GM21528 (cell line): ENCODE measurements around the gene NARF.
A peak's percentile ranks its signal among the peaks of the same experiment; 100 is the strongest.
"Not testable (repeated sequence)": the region's sequence is repeated elsewhere in the genome, so short reads cannot be mapped to it uniquely, and the experiment has no call there.

Experiments
- ATAC-seq: cut with Tn5 transposase; IDR thresholded peaks from one replicate; pipeline ENCODE4 v1.9.1; 2021; ENCODE audit warnings: mild to moderate bottlenecking, moderate library complexity; ENCODE audit not compliant: unreplicated experiment, low FRiP score

The NARF gene

GRCh38 chr17:82458179-82458884, at the start of gene NARF:
NARF (plus strand) TSS chr17:82458741; CDS start chr17:82458804, 63 bp downstream.
- ATAC-seq: peak; percentile 94

- ATAC-seq: no peak
These were observed 49.6 kb upstream of the NARF start for GRCh38 chr17:82408938-82409318.

GRCh38 chr17:82410014-82410716, 48.4 kb upstream of the NARF start:
- no peak for ATAC-seq

GRCh38 chr17:82411396-82412053, 47.0 kb upstream of the NARF start:
- ATAC-seq: no peak

GRCh38 chr17:82412081-82412480, 46.5 kb upstream of the NARF start:
- not testable (repeated sequence) for ATAC-seq

- no peak for ATAC-seq
These were observed 45.7 kb upstream of the NARF start for GRCh38 chr17:82412535-82413520.

- no peak for ATAC-seq
These were observed 43.8 kb upstream of the NARF start for GRCh38 chr17:82414548-82415281.

GRCh38 chr17:82415336-82415735, 43.2 kb upstream of the NARF start:
- no peak for ATAC-seq

- no peak for ATAC-seq
These were observed 42.8 kb upstream of the NARF start for GRCh38 chr17:82415786-82416185.

- no peak for ATAC-seq
These were observed 42.3 kb upstream of the NARF start for GRCh38 chr17:82416264-82416663.

- ATAC-seq: no peak
These were observed 41.8 kb upstream of the NARF start for GRCh38 chr17:82416771-82417170.

- peak; percentile 83 for ATAC-seq
These were observed 40.2 kb upstream of the NARF start, which contains the start of the genes HEXD and OGFOD3 for GRCh38 chr17:82418001-82418986. HEXD (plus strand) TSS chr17:82418347; CDS start chr17:82419800, 1,453 bp downstream. OGFOD3 (minus strand) TSS chr17:82418586; CDS start chr17:82418485, 101 bp downstream.

- no peak for ATAC-seq
These were observed 39.0 kb upstream of the NARF start for GRCh38 chr17:82419540-82419939.

GRCh38 chr17:82424001-82424862, 34.3 kb upstream of the NARF start:
- ATAC-seq: no peak

GRCh38 chr17:82424863-82425159, 33.7 kb upstream of the NARF start:
- no peak for ATAC-seq

- ATAC-seq: no peak
These were observed 30.0 kb upstream of the NARF start for GRCh38 chr17:82428546-82428945.

- ATAC-seq: no peak
These were observed 28.7 kb upstream of the NARF start for GRCh38 chr17:82429824-82430223.

- no peak for ATAC-seq
These were observed 26.5 kb upstream of the NARF start for GRCh38 chr17:82432017-82432416.
